HEK293T (cell line): ENCODE results near the gene ANKRD44.

Source experiments
- CTBP1 ChIP-seq: fragments of 450-650 bp; IDR thresholded peaks from 2 replicates; pipeline ENCODE4 v1.6.1; 2016; ENCODE audit warnings: borderline replicate concordance
- ELF4 ChIP-seq: fragments of 450-650 bp; IDR thresholded peaks from 2 replicates; pipeline ENCODE4 v1.6.1; 2017; ENCODE audit warnings: antibody characterized with exemption
- FOXA1 ChIP-seq: fragments of 450-650 bp; IDR thresholded peaks from 2 replicates; pipeline ENCODE4 v1.6.1; 2016; ENCODE audit warnings: mild to moderate bottlenecking
- FOXM1 ChIP-seq: fragments of 450-650 bp; IDR thresholded peaks from 2 replicates; pipeline ENCODE4 v1.6.1; 2017; ENCODE audit warnings: mild to moderate bottlenecking, borderline replicate concordance
- TARDBP ChIP-seq: fragments of 450-650 bp; IDR thresholded peaks from 2 replicates; pipeline ENCODE4 v1.6.1; 2016

GRCh38 chr2:197312186-197312585 lies 1.6 kb upstream of the ANKRD44 start:
- TF ChIP-seq CTBP1 (no peak), FOXM1 (no peak), ELF4 (no peak), FOXA1 (no peak), TARDBP (no peak)
